Measurements from ENCODE around the gene ACBD5.

DNA sequence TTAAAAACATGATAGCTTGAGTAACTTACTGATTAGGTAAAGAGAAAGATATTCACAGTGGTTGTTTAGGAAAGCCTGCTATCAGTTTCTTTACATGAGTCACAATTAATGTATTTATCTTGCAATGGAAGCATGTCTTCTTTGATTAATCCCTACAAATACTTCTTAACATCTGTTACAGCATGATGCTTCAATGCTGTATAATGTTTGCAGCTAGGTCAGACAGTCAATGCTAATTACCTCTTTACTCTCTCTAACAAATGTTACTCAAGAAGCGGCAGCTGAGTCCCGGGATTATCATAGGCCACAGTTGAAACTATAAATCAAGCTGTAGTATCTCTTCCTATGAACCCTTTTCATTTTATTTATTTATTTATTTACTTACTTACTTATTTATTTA lies 33.2 kb downstream of the ACBD5 start:
- TF ChIP-seq, protein P1, sequence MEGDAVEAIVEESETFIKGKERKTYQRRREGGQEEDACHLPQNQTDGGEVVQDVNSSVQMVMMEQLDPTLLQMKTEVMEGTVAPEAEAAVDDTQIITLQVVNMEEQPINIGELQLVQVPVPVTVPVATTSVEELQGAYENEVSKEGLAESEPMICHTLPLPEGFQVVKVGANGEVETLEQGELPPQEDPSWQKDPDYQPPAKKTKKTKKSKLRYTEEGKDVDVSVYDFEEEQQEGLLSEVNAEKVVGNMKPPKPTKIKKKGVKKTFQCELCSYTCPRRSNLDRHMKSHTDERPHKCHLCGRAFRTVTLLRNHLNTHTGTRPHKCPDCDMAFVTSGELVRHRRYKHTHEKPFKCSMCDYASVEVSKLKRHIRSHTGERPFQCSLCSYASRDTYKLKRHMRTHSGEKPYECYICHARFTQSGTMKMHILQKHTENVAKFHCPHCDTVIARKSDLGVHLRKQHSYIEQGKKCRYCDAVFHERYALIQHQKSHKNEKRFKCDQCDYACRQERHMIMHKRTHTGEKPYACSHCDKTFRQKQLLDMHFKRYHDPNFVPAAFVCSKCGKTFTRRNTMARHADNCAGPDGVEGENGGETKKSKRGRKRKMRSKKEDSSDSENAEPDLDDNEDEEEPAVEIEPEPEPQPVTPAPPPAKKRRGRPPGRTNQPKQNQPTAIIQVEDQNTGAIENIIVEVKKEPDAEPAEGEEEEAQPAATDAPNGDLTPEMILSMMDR (IDR thresholded peaks at IDR 0.05) = no peak
- no peak for TF ChIP-seq POLR2A (IDR thresholded peaks at IDR 0.05)

Measured in Peyer's patch (tissue), 4 donors.